Measurements from ENCODE around the gene MACROD2.

The MACROD2 gene

DNA sequence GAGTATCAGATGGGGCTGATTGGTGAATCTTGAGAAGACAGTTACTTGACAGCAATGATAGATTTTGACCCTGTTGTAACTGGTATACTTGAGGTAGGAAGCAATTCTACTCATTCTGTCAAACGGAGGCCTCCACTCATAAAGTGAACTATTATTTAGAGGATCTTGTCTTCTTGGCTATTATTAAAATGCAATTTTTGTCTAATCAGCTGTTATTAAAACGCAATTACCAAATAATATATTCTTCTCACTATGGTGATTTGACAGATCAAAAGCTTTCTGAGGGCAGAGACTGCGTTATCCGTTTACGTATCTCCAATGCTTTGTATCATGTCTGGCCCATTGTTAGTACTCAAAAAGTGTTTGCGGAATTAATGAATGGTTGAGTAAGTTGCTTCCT lies 120.7 kb downstream of the MACROD2 start:
- H3K27ac ChIP-seq (ENCODE audit: low read depth, low read length), result no peak overlapping the region
- no peaks in the 10 kb centered on the region for H3K9me2 ChIP-seq (replicated peaks; ENCODE audit: insufficient read depth, low read length)
- no peaks in the 10 kb centered on the region for H3F3A ChIP-seq (ENCODE audit: insufficient read depth)
- no peak for TF ChIP-seq CTCF (IDR thresholded peaks at IDR 0.05; ENCODE audit: insufficient read depth, low read length, poor library complexity, severe bottlenecking)
- TF ChIP-seq EZH2phosphoT487 (conservative IDR thresholded peaks at IDR 0.05; ENCODE audit: low read length), result no peak
- H3K36me3 ChIP-seq (ENCODE audit: low read length), result no peaks in the 10 kb centered on the region
- H3K9ac ChIP-seq (ENCODE audit: low read length), result no peak overlapping the region
- no peaks in the 10 kb centered on the region for H3K27me3 ChIP-seq (ENCODE audit: low read length)
- H4K20me1 ChIP-seq (ENCODE audit: low read depth, low read length), result no peaks in the 10 kb centered on the region
- no peak overlapping the region for H2AFZ ChIP-seq (ENCODE audit: low read depth, low read length, severe bottlenecking)
- H3K79me2 ChIP-seq (ENCODE audit: insufficient read depth, low read length), result no peaks in the 10 kb centered on the region
- no peaks in the 10 kb centered on the region for H3K9me3 ChIP-seq (ENCODE audit: insufficient read depth, low read length)
- H3K4me2 ChIP-seq (ENCODE audit: low read depth, low read length, poor library complexity, severe bottlenecking), result no peak overlapping the region
- H3K4me3 ChIP-seq (ENCODE audit: insufficient read depth, low read length, poor library complexity, severe bottlenecking), result no peak overlapping the region

DNA sequence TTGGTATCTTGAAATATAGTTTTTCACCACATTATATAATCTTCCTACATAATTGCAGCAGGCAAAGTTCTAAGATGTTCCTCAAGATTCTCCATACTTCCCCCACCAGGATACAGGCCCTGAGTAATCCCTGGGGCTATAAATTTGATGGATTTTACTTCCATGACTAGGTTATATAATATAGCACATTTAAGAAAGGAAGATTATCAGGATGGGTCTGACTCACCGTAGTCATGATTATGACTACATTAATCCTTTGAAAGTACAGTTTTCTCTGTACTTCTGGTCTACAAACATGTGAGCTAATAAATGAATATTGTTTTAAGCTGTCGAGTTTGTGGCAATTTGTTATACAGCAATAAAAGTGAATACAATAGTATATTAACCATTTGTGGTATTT lies 122.5 kb downstream of the MACROD2 start:
- TF ChIP-seq CTCF (IDR thresholded peaks at IDR 0.05; ENCODE audit: insufficient read depth, low read length, poor library complexity, severe bottlenecking) (no peak), EZH2phosphoT487 (conservative IDR thresholded peaks at IDR 0.05; ENCODE audit: low read length) (no peak)
- no peaks in the 10 kb centered on the region for H3F3A ChIP-seq (ENCODE audit: insufficient read depth)
- no peak overlapping the region for H2AFZ ChIP-seq (ENCODE audit: low read depth, low read length, severe bottlenecking)
- H3K4me2 ChIP-seq (ENCODE audit: low read depth, low read length, poor library complexity, severe bottlenecking), result no peak overlapping the region
- no peaks in the 10 kb centered on the region for H3K9me2 ChIP-seq (replicated peaks; ENCODE audit: insufficient read depth, low read length)
- no peak overlapping the region for H3K27ac ChIP-seq (ENCODE audit: low read depth, low read length)
- H3K36me3 ChIP-seq (ENCODE audit: low read length), result no peaks in the 10 kb centered on the region
- no peaks in the 10 kb centered on the region for H3K9me3 ChIP-seq (ENCODE audit: insufficient read depth, low read length)
- no peaks in the 10 kb centered on the region for H4K20me1 ChIP-seq (ENCODE audit: low read depth, low read length)
- no peak overlapping the region for H3K9ac ChIP-seq (ENCODE audit: low read length)
- no peak overlapping the region for H3K4me3 ChIP-seq (ENCODE audit: insufficient read depth, low read length, poor library complexity, severe bottlenecking)
- H3K79me2 ChIP-seq (ENCODE audit: insufficient read depth, low read length), result no peaks in the 10 kb centered on the region
- no peaks in the 10 kb centered on the region for H3K27me3 ChIP-seq (ENCODE audit: low read length)

GRCh38 chr20:14126856-14127255 lies 131.5 kb downstream of the MACROD2 start:
- H3K9ac ChIP-seq (ENCODE audit: low read length), result no peak overlapping the region
- no peak overlapping the region for H2AFZ ChIP-seq (ENCODE audit: low read depth, low read length, severe bottlenecking)
- no peaks in the 10 kb centered on the region for H3K27me3 ChIP-seq (ENCODE audit: low read length)
- no peaks in the 10 kb centered on the region for H3K79me2 ChIP-seq (ENCODE audit: insufficient read depth, low read length)
- no peak overlapping the region for H3K4me2 ChIP-seq (ENCODE audit: low read depth, low read length, poor library complexity, severe bottlenecking)
- no peaks in the 10 kb centered on the region for H3K9me2 ChIP-seq (replicated peaks; ENCODE audit: insufficient read depth, low read length)
- H4K20me1 ChIP-seq (ENCODE audit: low read depth, low read length), result no peaks in the 10 kb centered on the region
- H3K4me3 ChIP-seq (ENCODE audit: insufficient read depth, low read length, poor library complexity, severe bottlenecking), result no peak overlapping the region
- no peaks in the 10 kb centered on the region for H3F3A ChIP-seq (ENCODE audit: insufficient read depth)
- no peak for TF ChIP-seq EZH2phosphoT487 (conservative IDR thresholded peaks at IDR 0.05; ENCODE audit: low read length)
- no peak for TF ChIP-seq CTCF (IDR thresholded peaks at IDR 0.05; ENCODE audit: insufficient read depth, low read length, poor library complexity, severe bottlenecking)
- H3K9me3 ChIP-seq (ENCODE audit: insufficient read depth, low read length), result no peaks in the 10 kb centered on the region
- H3K36me3 ChIP-seq (ENCODE audit: low read length), result no peaks in the 10 kb centered on the region
- no peak overlapping the region for H3K27ac ChIP-seq (ENCODE audit: low read depth, low read length)
